ENCODE results near the gene FOXN1.

DNA sequence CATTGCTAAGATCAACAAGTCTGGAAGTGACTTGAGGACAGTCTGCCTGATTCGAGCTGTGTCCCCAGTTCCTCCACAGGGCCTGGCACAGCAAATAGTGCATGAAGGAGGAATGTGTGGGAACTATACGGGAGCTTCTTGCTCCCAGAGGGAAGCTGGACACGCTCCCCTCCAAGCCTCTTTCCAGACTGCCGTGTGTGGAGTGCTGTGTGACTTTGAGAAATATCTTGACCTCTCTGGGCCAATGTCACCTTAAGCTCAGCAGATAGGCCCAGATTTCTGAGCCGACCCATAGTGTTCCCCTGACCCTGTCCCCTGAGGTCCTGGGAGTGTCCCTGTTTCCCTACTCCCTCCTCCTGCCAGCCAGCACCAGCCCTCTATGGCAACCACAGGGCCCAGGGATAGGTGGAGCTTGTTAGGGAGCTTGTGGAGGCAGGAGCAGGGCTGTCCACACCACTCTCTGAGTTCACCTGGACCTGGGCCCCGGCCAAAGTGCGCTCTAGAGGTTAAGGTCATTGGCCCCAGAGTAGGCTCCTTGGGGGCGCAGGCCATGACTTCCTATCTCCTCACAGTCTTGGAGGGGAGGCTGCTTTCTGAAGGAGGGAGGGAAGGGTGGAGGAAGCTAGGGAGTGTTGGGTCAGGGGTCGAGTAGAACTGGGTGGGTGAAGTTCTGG, 6.3 kb upstream of the FOXN1 start:
- TF ChIP-seq POLR2A (IDR thresholded peaks at IDR 0.05): no peak
- TF ChIP-seq POLR2AphosphoS5 (IDR thresholded peaks at IDR 0.05): no peak

All from stomach (tissue), 4 donors.